Measurements from ENCODE around the gene SETMAR.

Gene SETMAR

GRCh38 chr3:4335840-4336562 is 32.8 kb downstream of the SETMAR start:
- no peak for DNase-seq (ENCODE audit: low spot score)
- TF ChIP-seq, protein P1, sequence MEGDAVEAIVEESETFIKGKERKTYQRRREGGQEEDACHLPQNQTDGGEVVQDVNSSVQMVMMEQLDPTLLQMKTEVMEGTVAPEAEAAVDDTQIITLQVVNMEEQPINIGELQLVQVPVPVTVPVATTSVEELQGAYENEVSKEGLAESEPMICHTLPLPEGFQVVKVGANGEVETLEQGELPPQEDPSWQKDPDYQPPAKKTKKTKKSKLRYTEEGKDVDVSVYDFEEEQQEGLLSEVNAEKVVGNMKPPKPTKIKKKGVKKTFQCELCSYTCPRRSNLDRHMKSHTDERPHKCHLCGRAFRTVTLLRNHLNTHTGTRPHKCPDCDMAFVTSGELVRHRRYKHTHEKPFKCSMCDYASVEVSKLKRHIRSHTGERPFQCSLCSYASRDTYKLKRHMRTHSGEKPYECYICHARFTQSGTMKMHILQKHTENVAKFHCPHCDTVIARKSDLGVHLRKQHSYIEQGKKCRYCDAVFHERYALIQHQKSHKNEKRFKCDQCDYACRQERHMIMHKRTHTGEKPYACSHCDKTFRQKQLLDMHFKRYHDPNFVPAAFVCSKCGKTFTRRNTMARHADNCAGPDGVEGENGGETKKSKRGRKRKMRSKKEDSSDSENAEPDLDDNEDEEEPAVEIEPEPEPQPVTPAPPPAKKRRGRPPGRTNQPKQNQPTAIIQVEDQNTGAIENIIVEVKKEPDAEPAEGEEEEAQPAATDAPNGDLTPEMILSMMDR (IDR thresholded peaks at IDR 0.05; ENCODE audit: extremely low read depth, insufficient read depth, missing control alignments) = no peak
- in situ Hi-C loops (cut with MboI; ENCODE audit: low pct_unique_long_range_greater_than_20kb, low sequenced_read_pairs, unreplicated experiment) = loop anchor here (25.0 kb wide), 1 partner anchor 726 kb away; no protein-coding TSS in a partner anchor

GRCh38 chr3:4336850-4337546 is 33.8 kb downstream of the SETMAR start:
- DNase-seq (ENCODE audit: low spot score) = no peak
- TF ChIP-seq, protein P1 (IDR thresholded peaks at IDR 0.05; ENCODE audit: extremely low read depth, insufficient read depth, missing control alignments) = no peak
- in situ Hi-C loops (cut with MboI; ENCODE audit: low pct_unique_long_range_greater_than_20kb, low sequenced_read_pairs, unreplicated experiment) = loop anchor here (25.0 kb wide), 1 partner anchor 725 kb away; no protein-coding TSS in a partner anchor

GRCh38 chr3:4338751-4339150 is 35.6 kb downstream of the SETMAR start:
- no peak for DNase-seq (ENCODE audit: low spot score)
- in situ Hi-C loops (cut with MboI; ENCODE audit: low pct_unique_long_range_greater_than_20kb, low sequenced_read_pairs, unreplicated experiment) = loop anchor here (25.0 kb wide), 1 partner anchor 724 kb away; no protein-coding TSS in a partner anchor
- TF ChIP-seq, protein P1 (IDR thresholded peaks at IDR 0.05; ENCODE audit: extremely low read depth, insufficient read depth, missing control alignments) = no peak

- DNase-seq (ENCODE audit: low spot score) = no peak
- in situ Hi-C loops (cut with MboI; ENCODE audit: low pct_unique_long_range_greater_than_20kb, low sequenced_read_pairs, unreplicated experiment) = loop anchor here (25.0 kb wide), 1 partner anchor 722 kb away; no protein-coding TSS in a partner anchor
- TF ChIP-seq, protein P1 (IDR thresholded peaks at IDR 0.05; ENCODE audit: extremely low read depth, insufficient read depth, missing control alignments) = no peak
These were observed 36.9 kb downstream of the SETMAR start for GRCh38 chr3:4340077-4340410.

GRCh38 chr3:4340411-4341335 is 37.5 kb downstream of the SETMAR start:
- TF ChIP-seq, protein P1 (IDR thresholded peaks at IDR 0.05; ENCODE audit: extremely low read depth, insufficient read depth, missing control alignments) = no peak
- in situ Hi-C loops (cut with MboI; ENCODE audit: low pct_unique_long_range_greater_than_20kb, low sequenced_read_pairs, unreplicated experiment) = loop anchor here (25.0 kb wide), 1 partner anchor 722 kb away; no protein-coding TSS in a partner anchor
- DNase-seq (ENCODE audit: low spot score) = no peak

- DNase-seq (ENCODE audit: low spot score) = no peak
- TF ChIP-seq, protein P1 (IDR thresholded peaks at IDR 0.05; ENCODE audit: extremely low read depth, insufficient read depth, missing control alignments) = no peak
- in situ Hi-C loops (cut with MboI; ENCODE audit: low pct_unique_long_range_greater_than_20kb, low sequenced_read_pairs, unreplicated experiment) = loop anchor here (25.0 kb wide), 1 partner anchor 721 kb away; no protein-coding TSS in a partner anchor
These were observed 38.1 kb downstream of the SETMAR start for GRCh38 chr3:4341336-4341675.
